GM21825 (cell line): ENCODE results near the gene AGAP2.
"Not testable (repeated sequence)": the region's sequence is repeated elsewhere in the genome, so short reads cannot be mapped to it uniquely, and the experiment has no call there.

Experiments
- ATAC-seq: cut with Tn5 transposase; IDR thresholded peaks from one replicate; pipeline ENCODE4 v1.9.1; 2021; ENCODE audit warnings: mild to moderate bottlenecking, moderate library complexity; ENCODE audit not compliant: unreplicated experiment

Gene AGAP2

GRCh38 chr12:57698414-57698813, 40.1 kb downstream of the AGAP2 start:
- no peak for ATAC-seq

GRCh38 chr12:57697076-57697475, 41.5 kb downstream of the AGAP2 start:
- no peak for ATAC-seq

GRCh38 chr12:57695770-57696432, 42.6 kb downstream of the AGAP2 start:
- ATAC-seq = no peak

GRCh38 chr12:57694459-57695019, 44.0 kb downstream of the AGAP2 start:
- ATAC-seq = no peak

- peak; percentile 94 for ATAC-seq
These were observed 44.7 kb downstream of the AGAP2 start, which contains the start of gene OS9 for GRCh38 chr12:57693659-57694458. Gene OS9 (plus strand): TSS chr12:57694132. CDS start chr12:57694162, 30 bp downstream.

- ATAC-seq = no peak
These were observed 45.3 kb downstream of the AGAP2 start for GRCh38 chr12:57693317-57693658.

GRCh38 chr12:57692500-57692899, 46.0 kb downstream of the AGAP2 start:
- no peak for ATAC-seq

GRCh38 chr12:57688931-57689330, 49.6 kb downstream of the AGAP2 start:
- ATAC-seq = no peak

- no peak for ATAC-seq
These were observed 50.7 kb downstream of the AGAP2 start for GRCh38 chr12:57687862-57688261.

- no peak for ATAC-seq
These were observed 58.8 kb downstream of the AGAP2 start for GRCh38 chr12:57679697-57680096.

GRCh38 chr12:57677947-57678346, 60.6 kb downstream of the AGAP2 start:
- ATAC-seq = not testable (repeated sequence)

GRCh38 chr12:57674691-57675090, 63.9 kb downstream of the AGAP2 start:
- ATAC-seq = no peak
